ENCODE results near the gene CNGA1. TPM values are rescaled to one million over a fixed set of nuclear protein-coding genes. Genes with fewer than 3 reads are reported as not detected.

The CNGA1 gene
- total RNA-seq, 2 donors from 2014 or later = 1.6 to 5.7 TPM

- no peak for TF ChIP-seq POLR2AphosphoS5 (IDR thresholded peaks at IDR 0.05)
- no peak for TF ChIP-seq CTCF (IDR thresholded peaks at IDR 0.05)
- no peak for TF ChIP-seq POLR2A (IDR thresholded peaks at IDR 0.05)
- DNase-seq (ENCODE audit: low spot score) = no peak
- Histone ChIP-seq H3K27me3 (replicated peaks; ENCODE audit: insufficient read depth) (no peaks in the 10 kb centered on the region), H3K9me3 (no peaks in the 10 kb centered on the region), H3K27ac (no peak overlapping the region), H3K4me3 (no peak overlapping the region), H3K4me1 (replicated peaks) (no peaks in the 10 kb centered on the region), H3K36me3 (no peaks in the 10 kb centered on the region)
- intact Hi-C loops (cut with DNase I) = loop anchor here (5.0 to 10.0 kb wide), 2 partner anchors 148 to 269 kb away; no protein-coding TSS in a partner anchor
- WGBS = 96% methylated on average over 6 of the region's 6 CpGs
These were observed 80.1 kb downstream of the CNGA1 start for GRCh38 chr4:47936336-47936735.

- no peak overlapping the region for H3K27ac ChIP-seq
- intact Hi-C loops (cut with DNase I) = loop anchor here (10.0 kb wide), 1 partner anchor 151 kb away; no protein-coding TSS in a partner anchor
- no peaks in the 10 kb centered on the region for H3K9me3 ChIP-seq
- H3K36me3 ChIP-seq = no peaks in the 10 kb centered on the region
- no peaks in the 10 kb centered on the region for H3K27me3 ChIP-seq (replicated peaks; ENCODE audit: insufficient read depth)
- H3K4me1 ChIP-seq (replicated peaks) = no peaks in the 10 kb centered on the region
- DNase-seq (ENCODE audit: low spot score) = no peak
- TF ChIP-seq CTCF (IDR thresholded peaks at IDR 0.05) (peak; percentile 31 to 65 (median 58)), POLR2AphosphoS5 (IDR thresholded peaks at IDR 0.05) (no peak)
- 2% methylated on average over 4 of the region's 4 CpGs for WGBS
- no peak overlapping the region for H3K4me3 ChIP-seq
These were observed 82.6 kb downstream of the CNGA1 start for GRCh38 chr4:47933840-47934239.

- WGBS = 35% methylated on average over 2 of the region's 2 CpGs
- Histone ChIP-seq H3K36me3 (no peaks in the 10 kb centered on the region), H3K4me3 (no peak overlapping the region), H3K27me3 (replicated peaks; ENCODE audit: insufficient read depth) (no peaks in the 10 kb centered on the region), H3K4me1 (replicated peaks) (no peaks in the 10 kb centered on the region), H3K9me3 (no peaks in the 10 kb centered on the region), H3K27ac (no peak overlapping the region)
- intact Hi-C loops (cut with DNase I) = loop anchor here (10.0 kb wide), 1 partner anchor 154 kb away; no protein-coding TSS in a partner anchor
- TF ChIP-seq CTCF (IDR thresholded peaks at IDR 0.05) = no peak
- TF ChIP-seq POLR2AphosphoS5 (IDR thresholded peaks at IDR 0.05) = no peak
- TF ChIP-seq POLR2A (IDR thresholded peaks at IDR 0.05) = no peak
- DNase-seq (ENCODE audit: low spot score) = no peak
These were observed 85.3 kb downstream of the CNGA1 start for GRCh38 chr4:47930971-47931804.

- DNase-seq (ENCODE audit: low spot score) = no peak
- Histone ChIP-seq H3K27me3 (replicated peaks; ENCODE audit: insufficient read depth) (no peaks in the 10 kb centered on the region), H3K27ac (no peak overlapping the region), H3K9me3 (no peaks in the 10 kb centered on the region), H3K4me1 (replicated peaks) (no peaks in the 10 kb centered on the region), H3K36me3 (no peaks in the 10 kb centered on the region), H3K4me3 (no peak overlapping the region)
- WGBS = 91% methylated on average over 4 of the region's 4 CpGs
- intact Hi-C loops (cut with DNase I) = loop anchor here (10.0 kb wide), 1 partner anchor 155 kb away; no protein-coding TSS in a partner anchor
- TF ChIP-seq CTCF (IDR thresholded peaks at IDR 0.05) (no peak), POLR2AphosphoS5 (IDR thresholded peaks at IDR 0.05) (no peak), POLR2A (IDR thresholded peaks at IDR 0.05) (no peak)
These were observed 86.7 kb downstream of the CNGA1 start for GRCh38 chr4:47929682-47930201.

All from prostate gland (tissue), 2 donors.